GM12801 (cell line): ENCODE results near the gene AFDN.

ENCODE experiments used
- CTCF ChIP-seq: IDR thresholded peaks from one replicate; pipeline ENCODE4 v1.5.1; 2011; ENCODE audit warnings: control low read depth; ENCODE audit not compliant: insufficient read length; ENCODE audit errors: extremely low read depth

AFDN gene

GRCh38 chr6:168018664-168019063 lies 192.0 kb downstream of the AFDN start:
- TF ChIP-seq CTCF = no peak

- no peak for TF ChIP-seq CTCF
Measured at GRCh38 chr6:168020242-168020641, 193.5 kb downstream of the AFDN start.

- TF ChIP-seq CTCF = no peak
Measured at GRCh38 chr6:168021581-168021980, 194.9 kb downstream of the AFDN start.
